Liver (tissue), 9 donors: Measurements from ENCODE around the gene BANP. TPM values are rescaled to one million over a fixed set of nuclear protein-coding genes. Genes with fewer than 3 reads are reported as not detected.

Experiments
- DNase-seq: peaks from one replicate; pipeline ENCODE4 v3.0.0-alpha.2; 2017; ENCODE audit warnings: low spot score
- H3K27ac ChIP-seq, 2 donors: one replicate each; pipeline ENCODE4 v1.7.0; 2013; ENCODE audit warnings: inconsistent platforms in 2 of 2, low read length in 2 of 2, control low read depth in 1 of 2, low read depth in 1 of 2, mild to moderate bottlenecking in 1 of 2
- H3K27me3 ChIP-seq, 4 donors: one replicate each; pipeline versions ENCODE4 v1.6.1 to v1.7.0; 2013; ENCODE audit warnings: low read length in 3 of 4, inconsistent platforms in 1 of 4, mild to moderate bottlenecking in 1 of 4, moderate library complexity in 1 of 4; ENCODE audit not compliant: control insufficient read depth in 4 of 4, insufficient read depth in 4 of 4
- H3K36me3 ChIP-seq, 4 donors: one replicate each; pipeline versions ENCODE4 v1.6.1 to v1.7.0; 2013; ENCODE audit warnings: low read length in 3 of 4, mild to moderate bottlenecking in 3 of 4, low read depth in 1 of 4, moderate library complexity in 1 of 4; ENCODE audit not compliant: control insufficient read depth in 4 of 4, insufficient read depth in 3 of 4
- H3K4me1 ChIP-seq, 4 donors: one replicate each; pipeline versions ENCODE4 v1.6.1 to v1.7.0; 2013; ENCODE audit warnings: low read length in 3 of 4, mild to moderate bottlenecking in 3 of 4, moderate library complexity in 1 of 4; ENCODE audit not compliant: control insufficient read depth in 4 of 4, insufficient read depth in 4 of 4
- H3K4me3 ChIP-seq, 3 donors: one replicate each; pipeline versions ENCODE4 v1.6.1 to v1.7.0; 2013; ENCODE audit warnings: low read length in 3 of 3, control low read depth in 1 of 3, low read depth in 1 of 3, mild to moderate bottlenecking in 1 of 3
- H3K9ac ChIP-seq, 2 donors: one replicate each; pipeline ENCODE4 v1.7.0; 2013; ENCODE audit warnings: low read length in 2 of 2, mild to moderate bottlenecking in 2 of 2, moderate library complexity in 2 of 2, control low read depth in 1 of 2, low read depth in 1 of 2
- H3K9me3 ChIP-seq, 4 donors: one replicate each; pipeline versions ENCODE4 v1.6.1 to v1.7.0; 2013; ENCODE audit warnings: low read length in 3 of 4; ENCODE audit not compliant: control insufficient read depth in 4 of 4
- EGR1 ChIP-seq, 2 donors: IDR thresholded peaks; 2 replicates each; pipeline ENCODE4 v1.6.1; 2016 to 2018; ENCODE audit warnings: antibody characterized with exemption in 2 of 2, low read depth in 2 of 2
- FOXA2 ChIP-seq: IDR thresholded peaks from 2 replicates; pipeline ENCODE4 v1.6.1; 2016; ENCODE audit warnings: antibody characterized with exemption
- GABPA ChIP-seq, 2 donors: IDR thresholded peaks in 1 of 2; conservative IDR thresholded peaks in 1 of 2; 2 replicates each; pipeline ENCODE4 v1.6.1; 2016; ENCODE audit warnings: antibody characterized with exemption in 2 of 2, mild to moderate bottlenecking in 1 of 2, moderate library complexity in 1 of 2
- HNF4A ChIP-seq, 2 donors: conservative IDR thresholded peaks; 2 replicates each; pipeline ENCODE4 v1.6.1; 2016; ENCODE audit warnings: antibody characterized with exemption in 2 of 2, mild to moderate bottlenecking in 2 of 2
- HNF4G ChIP-seq: IDR thresholded peaks from 2 replicates; pipeline ENCODE4 v1.6.1; 2016; ENCODE audit warnings: antibody characterized with exemption
- JUND ChIP-seq, 2 donors: IDR thresholded peaks; 2 replicates each; pipeline ENCODE4 v1.6.1; 2016; ENCODE audit warnings: antibody characterized with exemption in 2 of 2
- NR2F2 ChIP-seq: IDR thresholded peaks from 2 replicates; pipeline ENCODE4 v1.6.1; 2016; ENCODE audit warnings: antibody characterized with exemption
- RXRA ChIP-seq, 2 donors: IDR thresholded peaks; 2 replicates each; pipeline ENCODE4 v1.6.1; 2017 to 2018; ENCODE audit warnings: antibody characterized with exemption in 2 of 2, mild to moderate bottlenecking in 1 of 2
- TAF1 ChIP-seq: conservative IDR thresholded peaks from 2 replicates; pipeline ENCODE4 v1.6.1; 2016; ENCODE audit warnings: antibody characterized with exemption, mild to moderate bottlenecking
- YY1 ChIP-seq: IDR thresholded peaks from 2 replicates; pipeline ENCODE4 v1.6.1; 2016; ENCODE audit warnings: antibody characterized with exemption, mild to moderate bottlenecking
- WGBS: extraction: QIAGEN DNeasy Blood & Tissue Kit; methylation state at CpG from one replicate; pipeline ENCODE4 v1.1.7; 2013; 5-methylcytosine and 5-hydroxymethylcytosine counted together
- polyA plus RNA-seq, 2 donors: library from polyadenylated mRNA; stranded (reverse) in 1 of 2; unstranded in 1 of 2; fragments of 200-250 nt in 1 of 2; fragments of >200 nt in 1 of 2; fragmentation: Nextera tagmentation in 1 of 2; extraction: Ambion mirVana in 1 of 2; gene quantifications; one replicate each; pipeline versions ENCODE4 v1.2.1 to v1.2.3, GENCODE V29; 2013 to 2015
- total RNA-seq, 2 donors: library from RNA; depleted of rRNA; stranded (reverse); fragments of >200 nt; gene quantifications; one replicate each; pipeline ENCODE4 v1.2.3, GENCODE V29; 2014
- TF ChIP-seq, protein P1 (sequence below): IDR thresholded peaks from 2 replicates; pipeline ENCODE4 v1.6.1; 2016; ENCODE audit warnings: antibody characterized with exemption
- TF ChIP-seq, protein P2 (sequence below): IDR thresholded peaks from 2 replicates; pipeline ENCODE4 v1.6.1; 2016; ENCODE audit warnings: antibody characterized with exemption
- TF ChIP-seq, protein P3 (sequence below): fragments of 150-350 bp; IDR thresholded peaks from 2 replicates; pipeline ENCODE4 v1.5.1; 2017; ENCODE audit warnings: improper control_type of control experiment, low read depth, low read length; ENCODE audit not compliant: missing input control
- TF ChIP-seq, protein P4 (sequence below): IDR thresholded peaks from 2 replicates; pipeline ENCODE4 v1.6.1; 2016; ENCODE audit warnings: antibody characterized with exemption
- TF ChIP-seq, protein P5 (sequence below): IDR thresholded peaks from 2 replicates; pipeline ENCODE4 v1.6.1; 2016; ENCODE audit warnings: antibody characterized with exemption, mild to moderate bottlenecking
- donor health status: healthy.
- donor health status: healthy.
- donor health status: healthy.
- donor health status: healthy.
- donor health status: healthy.

Gene BANP
- total and polyA plus RNA-seq, 4 donors = 4.9 to 20.7 (median 13.7) TPM

DNA sequence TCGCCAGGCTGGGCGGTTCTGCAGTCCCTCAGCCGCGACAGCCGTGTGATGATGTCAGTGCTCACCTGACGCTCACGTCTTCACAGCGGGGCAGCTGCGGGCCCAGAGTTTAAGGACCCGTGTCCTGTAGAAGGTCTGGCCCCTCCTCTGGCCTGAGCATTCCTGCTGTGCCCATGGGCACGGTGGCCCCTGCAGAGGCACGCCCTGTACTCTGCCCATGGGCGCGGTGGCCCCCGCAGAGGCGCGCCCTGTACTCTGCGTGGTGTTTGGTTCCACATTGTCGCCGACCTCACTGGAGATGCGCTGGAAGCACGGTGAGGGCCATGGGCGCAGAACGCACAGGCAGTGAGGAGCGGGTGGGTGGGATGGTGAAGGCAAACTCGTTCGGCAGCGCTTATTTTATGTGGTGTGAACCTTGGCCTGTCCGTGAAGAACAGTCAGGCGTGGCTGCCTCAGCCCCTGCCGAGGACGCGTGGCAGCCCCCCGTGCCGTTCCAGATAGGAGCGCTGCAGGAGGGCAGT is 122.0 kb downstream of the BANP start:
- TF ChIP-seq EGR1 (IDR thresholded peaks at IDR 0.05; ENCODE audit: low read depth in 2 of 2) (no peak), GABPA (IDR thresholded peaks at IDR 0.05 in 1 of 2, conservative IDR thresholded peaks at IDR 0.05 in 1 of 2) (no peak), HNF4A (conservative IDR thresholded peaks at IDR 0.05) (no peak)
- TF ChIP-seq, protein P1, sequence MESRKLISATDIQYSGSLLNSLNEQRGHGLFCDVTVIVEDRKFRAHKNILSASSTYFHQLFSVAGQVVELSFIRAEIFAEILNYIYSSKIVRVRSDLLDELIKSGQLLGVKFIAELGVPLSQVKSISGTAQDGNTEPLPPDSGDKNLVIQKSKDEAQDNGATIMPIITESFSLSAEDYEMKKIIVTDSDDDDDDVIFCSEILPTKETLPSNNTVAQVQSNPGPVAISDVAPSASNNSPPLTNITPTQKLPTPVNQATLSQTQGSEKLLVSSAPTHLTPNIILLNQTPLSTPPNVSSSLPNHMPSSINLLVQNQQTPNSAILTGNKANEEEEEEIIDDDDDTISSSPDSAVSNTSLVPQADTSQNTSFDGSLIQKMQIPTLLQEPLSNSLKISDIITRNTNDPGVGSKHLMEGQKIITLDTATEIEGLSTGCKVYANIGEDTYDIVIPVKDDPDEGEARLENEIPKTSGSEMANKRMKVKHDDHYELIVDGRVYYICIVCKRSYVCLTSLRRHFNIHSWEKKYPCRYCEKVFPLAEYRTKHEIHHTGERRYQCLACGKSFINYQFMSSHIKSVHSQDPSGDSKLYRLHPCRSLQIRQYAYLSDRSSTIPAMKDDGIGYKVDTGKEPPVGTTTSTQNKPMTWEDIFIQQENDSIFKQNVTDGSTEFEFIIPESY = no peak
- WGBS = 94% methylated on average over 36 of the region's 36 CpGs

DNA sequence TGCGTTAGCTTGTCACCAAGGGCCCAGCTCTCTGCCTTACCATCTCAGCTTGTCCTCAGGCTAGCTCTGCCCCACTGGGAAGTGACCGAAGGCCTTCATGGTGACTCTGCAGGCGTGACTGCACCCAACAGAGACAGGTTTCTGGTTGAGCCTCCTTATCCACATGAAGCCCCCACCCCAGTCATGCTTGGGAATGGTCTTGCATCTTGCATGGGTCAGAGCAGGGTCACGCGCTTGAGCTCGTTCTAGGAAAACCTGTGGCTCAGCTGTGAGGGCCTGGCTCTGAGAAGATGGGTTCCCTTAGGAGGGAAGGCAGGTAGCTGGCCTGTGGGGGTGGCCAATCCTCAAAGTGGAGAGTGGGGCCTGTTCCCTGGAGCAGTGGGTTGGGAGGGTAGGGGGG is 122.8 kb downstream of the BANP start:
- Histone ChIP-seq H3K4me1 (no peaks in the 10 kb centered on the region), H3K36me3 (peaks cover 7 to 54% (median 16%) of the 10 kb centered on the region in 4 donors), H3K27me3 (no peaks in the 10 kb centered on the region), H3K9ac (no peak overlapping the region), H3K4me3 (no peak overlapping the region), H3K27ac (no peak overlapping the region), H3K9me3 (no peaks in the 10 kb centered on the region)
- no peak for DNase-seq
- WGBS = 98% methylated on average over 6 of the region's 6 CpGs
- TF ChIP-seq RXRA (IDR thresholded peaks at IDR 0.05) (no peak), YY1 (no peak), FOXA2 (no peak), HNF4G (no peak), HNF4A (conservative IDR thresholded peaks at IDR 0.05) (no peak), NR2F2 (no peak), EGR1 (IDR thresholded peaks at IDR 0.05; ENCODE audit: low read depth in 2 of 2) (no peak), TAF1 (no peak), JUND (IDR thresholded peaks at IDR 0.05) (no peak)
- TF ChIP-seq, protein P2, sequence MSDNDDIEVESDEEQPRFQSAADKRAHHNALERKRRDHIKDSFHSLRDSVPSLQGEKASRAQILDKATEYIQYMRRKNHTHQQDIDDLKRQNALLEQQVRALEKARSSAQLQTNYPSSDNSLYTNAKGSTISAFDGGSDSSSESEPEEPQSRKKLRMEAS = no peak
- TF ChIP-seq, protein P3, sequence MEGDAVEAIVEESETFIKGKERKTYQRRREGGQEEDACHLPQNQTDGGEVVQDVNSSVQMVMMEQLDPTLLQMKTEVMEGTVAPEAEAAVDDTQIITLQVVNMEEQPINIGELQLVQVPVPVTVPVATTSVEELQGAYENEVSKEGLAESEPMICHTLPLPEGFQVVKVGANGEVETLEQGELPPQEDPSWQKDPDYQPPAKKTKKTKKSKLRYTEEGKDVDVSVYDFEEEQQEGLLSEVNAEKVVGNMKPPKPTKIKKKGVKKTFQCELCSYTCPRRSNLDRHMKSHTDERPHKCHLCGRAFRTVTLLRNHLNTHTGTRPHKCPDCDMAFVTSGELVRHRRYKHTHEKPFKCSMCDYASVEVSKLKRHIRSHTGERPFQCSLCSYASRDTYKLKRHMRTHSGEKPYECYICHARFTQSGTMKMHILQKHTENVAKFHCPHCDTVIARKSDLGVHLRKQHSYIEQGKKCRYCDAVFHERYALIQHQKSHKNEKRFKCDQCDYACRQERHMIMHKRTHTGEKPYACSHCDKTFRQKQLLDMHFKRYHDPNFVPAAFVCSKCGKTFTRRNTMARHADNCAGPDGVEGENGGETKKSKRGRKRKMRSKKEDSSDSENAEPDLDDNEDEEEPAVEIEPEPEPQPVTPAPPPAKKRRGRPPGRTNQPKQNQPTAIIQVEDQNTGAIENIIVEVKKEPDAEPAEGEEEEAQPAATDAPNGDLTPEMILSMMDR = no peak
- TF ChIP-seq, protein P1 = no peak
- TF ChIP-seq, protein P4, sequence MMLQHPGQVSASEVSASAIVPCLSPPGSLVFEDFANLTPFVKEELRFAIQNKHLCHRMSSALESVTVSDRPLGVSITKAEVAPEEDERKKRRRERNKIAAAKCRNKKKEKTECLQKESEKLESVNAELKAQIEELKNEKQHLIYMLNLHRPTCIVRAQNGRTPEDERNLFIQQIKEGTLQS = no peak
- TF ChIP-seq, protein P5, sequence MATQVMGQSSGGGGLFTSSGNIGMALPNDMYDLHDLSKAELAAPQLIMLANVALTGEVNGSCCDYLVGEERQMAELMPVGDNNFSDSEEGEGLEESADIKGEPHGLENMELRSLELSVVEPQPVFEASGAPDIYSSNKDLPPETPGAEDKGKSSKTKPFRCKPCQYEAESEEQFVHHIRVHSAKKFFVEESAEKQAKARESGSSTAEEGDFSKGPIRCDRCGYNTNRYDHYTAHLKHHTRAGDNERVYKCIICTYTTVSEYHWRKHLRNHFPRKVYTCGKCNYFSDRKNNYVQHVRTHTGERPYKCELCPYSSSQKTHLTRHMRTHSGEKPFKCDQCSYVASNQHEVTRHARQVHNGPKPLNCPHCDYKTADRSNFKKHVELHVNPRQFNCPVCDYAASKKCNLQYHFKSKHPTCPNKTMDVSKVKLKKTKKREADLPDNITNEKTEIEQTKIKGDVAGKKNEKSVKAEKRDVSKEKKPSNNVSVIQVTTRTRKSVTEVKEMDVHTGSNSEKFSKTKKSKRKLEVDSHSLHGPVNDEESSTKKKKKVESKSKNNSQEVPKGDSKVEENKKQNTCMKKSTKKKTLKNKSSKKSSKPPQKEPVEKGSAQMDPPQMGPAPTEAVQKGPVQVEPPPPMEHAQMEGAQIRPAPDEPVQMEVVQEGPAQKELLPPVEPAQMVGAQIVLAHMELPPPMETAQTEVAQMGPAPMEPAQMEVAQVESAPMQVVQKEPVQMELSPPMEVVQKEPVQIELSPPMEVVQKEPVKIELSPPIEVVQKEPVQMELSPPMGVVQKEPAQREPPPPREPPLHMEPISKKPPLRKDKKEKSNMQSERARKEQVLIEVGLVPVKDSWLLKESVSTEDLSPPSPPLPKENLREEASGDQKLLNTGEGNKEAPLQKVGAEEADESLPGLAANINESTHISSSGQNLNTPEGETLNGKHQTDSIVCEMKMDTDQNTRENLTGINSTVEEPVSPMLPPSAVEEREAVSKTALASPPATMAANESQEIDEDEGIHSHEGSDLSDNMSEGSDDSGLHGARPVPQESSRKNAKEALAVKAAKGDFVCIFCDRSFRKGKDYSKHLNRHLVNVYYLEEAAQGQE = no peak

More for the DNA sequence above, 122.0 kb downstream of the BANP start:
- no peak overlapping the region for H3K27ac ChIP-seq
- H3K4me1 ChIP-seq = no peaks in the 10 kb centered on the region
- no peak for DNase-seq
- H3K9ac ChIP-seq = no peak overlapping the region
- H3K27me3 ChIP-seq = no peaks in the 10 kb centered on the region
- H3K9me3 ChIP-seq = no peaks in the 10 kb centered on the region
- H3K4me3 ChIP-seq = no peak overlapping the region
- peaks cover 5 to 54% (median 15%) of the 10 kb centered on the region in 4 donors for H3K36me3 ChIP-seq
